Kidney tubule cell (primary cell): Measurements from ENCODE around the gene SPNS2.

Experiments used
- DNase-seq: peaks from one replicate; pipeline ENCODE4 v3.0.0-alpha.2; 2018; ENCODE audit warnings: low spot score

SPNS2 gene

GRCh38 chr17:4550534-4551039 is 51.9 kb downstream of the SPNS2 start:
- no peak for DNase-seq

GRCh38 chr17:4551141-4551540 is 52.5 kb downstream of the SPNS2 start:
- no peak for DNase-seq

GRCh38 chr17:4551796-4552525 is 53.3 kb downstream of the SPNS2 start:
- DNase-seq = no peak

GRCh38 chr17:4553669-4554068 is 55.0 kb downstream of the SPNS2 start:
- DNase-seq = no peak

- DNase-seq = no peak
These were observed 55.8 kb downstream of the SPNS2 start for GRCh38 chr17:4554441-4554996.

GRCh38 chr17:4554997-4555799 is 56.5 kb downstream of the SPNS2 start, which contains the start of gene MYBBP1A:
Gene MYBBP1A (minus strand): TSS chr17:4555384. CDS start chr17:4555324, 60 bp downstream.
- peak; percentile 96 for DNase-seq

GRCh38 chr17:4555873-4556759 is 57.4 kb downstream of the SPNS2 start:
- DNase-seq = no peak

GRCh38 chr17:4556996-4557395 is 58.3 kb downstream of the SPNS2 start:
- DNase-seq = no peak

GRCh38 chr17:4557626-4558346 is 59.1 kb downstream of the SPNS2 start:
- no peak for DNase-seq

GRCh38 chr17:4558347-4558971 is 59.8 kb downstream of the SPNS2 start:
- no peak for DNase-seq

- DNase-seq = no peak
These were observed 60.6 kb downstream of the SPNS2 start for GRCh38 chr17:4559139-4559791.

- no peak for DNase-seq
These were observed 61.3 kb downstream of the SPNS2 start for GRCh38 chr17:4559966-4560365.

GRCh38 chr17:4560421-4560820 is 61.7 kb downstream of the SPNS2 start, which contains the start of gene GGT6:
Gene GGT6 (minus strand): TSS chr17:4560577. CDS start chr17:4560521, 56 bp downstream.
- DNase-seq = no peak

GRCh38 chr17:4560837-4561256 is 62.2 kb downstream of the SPNS2 start:
- DNase-seq = no peak

GRCh38 chr17:4562015-4562969 is 63.6 kb downstream of the SPNS2 start:
- no peak for DNase-seq

GRCh38 chr17:4565209-4566141 is 66.8 kb downstream of the SPNS2 start:
- peak; percentile 77 for DNase-seq

- DNase-seq = peak; percentile 65
These were observed 68.1 kb downstream of the SPNS2 start for GRCh38 chr17:4566785-4567184.

- DNase-seq = no peak
These were observed 70.9 kb downstream of the SPNS2 start for GRCh38 chr17:4569591-4569990.
